Urothelium cell line (cell line): ENCODE data around the gene MTTP.
A peak's percentile ranks its signal among the peaks of the same experiment; 100 is the strongest.

Experiments used
- DNase-seq: peaks from one replicate; pipeline ENCODE4 v3.0.0; 2011; ENCODE audit warnings: low spot score, mixed read lengths
- FAIRE-seq: peaks from 2 replicates; lab custom pipeline; 2011; peaks lifted over from hg19 to GRCh38; lab: Jason Lieb, UNC

Gene MTTP

GRCh38 chr4:99637174-99637573 is 62.5 kb downstream of the MTTP start:
- FAIRE-seq (no peak), DNase-seq (no peak)

- FAIRE-seq (no peak), DNase-seq (no peak)
Measured at GRCh38 chr4:99640676-99641075, 66.1 kb downstream of the MTTP start.

- DNase-seq (no peak), FAIRE-seq (no peak)
Measured at GRCh38 chr4:99642725-99643489, 68.3 kb downstream of the MTTP start.

GRCh38 chr4:99644453-99644852 is 69.8 kb downstream of the MTTP start:
- DNase-seq (no peak), FAIRE-seq (no peak)

GRCh38 chr4:99645036-99645435 is 70.4 kb downstream of the MTTP start:
- FAIRE-seq, result no peak

GRCh38 chr4:99645638-99646037 is 71.0 kb downstream of the MTTP start:
- no peak for FAIRE-seq
- no peak for DNase-seq

More at GRCh38 chr4:99645036-99645435, 70.4 kb downstream of the MTTP start:
- no peak for DNase-seq

GRCh38 chr4:99647071-99647470 is 72.4 kb downstream of the MTTP start:
- FAIRE-seq (no peak), DNase-seq (no peak)

GRCh38 chr4:99648321-99648720 is 73.7 kb downstream of the MTTP start:
- DNase-seq (no peak), FAIRE-seq (no peak)

GRCh38 chr4:99649208-99649607 is 74.6 kb downstream of the MTTP start:
- FAIRE-seq (no peak), DNase-seq (no peak)

- FAIRE-seq (no peak), DNase-seq (no peak)
Measured at GRCh38 chr4:99649778-99650177, 75.2 kb downstream of the MTTP start.

- DNase-seq (no peak), FAIRE-seq (no peak)
Measured at GRCh38 chr4:99651016-99651769, 76.6 kb downstream of the MTTP start.

- no peak for FAIRE-seq
Measured at GRCh38 chr4:99651811-99652485, 77.3 kb downstream of the MTTP start.

GRCh38 chr4:99652596-99653436 is 78.2 kb downstream of the MTTP start:
- DNase-seq (no peak), FAIRE-seq (no peak)

More at GRCh38 chr4:99651811-99652485, 77.3 kb downstream of the MTTP start:
- DNase-seq, result no peak

GRCh38 chr4:99653916-99654315 is 79.3 kb downstream of the MTTP start:
- no peak for FAIRE-seq

GRCh38 chr4:99654361-99654761 is 79.7 kb downstream of the MTTP start:
- no peak for FAIRE-seq
- peak; percentile 47 for DNase-seq

More at GRCh38 chr4:99653916-99654315, 79.3 kb downstream of the MTTP start:
- no peak for DNase-seq

- FAIRE-seq, result no peak
Measured at GRCh38 chr4:99655308-99656081, 80.9 kb downstream of the MTTP start.

GRCh38 chr4:99657798-99658197 is 83.2 kb downstream of the MTTP start, which contains the start of gene C4orf54:
C4orf54 (minus strand) TSS chr4:99657828; CDS start chr4:99654648, 3,180 bp downstream.
- no peak for FAIRE-seq
- no peak for DNase-seq

More at GRCh38 chr4:99655308-99656081, 80.9 kb downstream of the MTTP start:
- DNase-seq, result no peak

- peak; percentile 35 for FAIRE-seq
- no peak for DNase-seq
Measured at GRCh38 chr4:99658666-99659065, 84.0 kb downstream of the MTTP start.

GRCh38 chr4:99661907-99662306 is 87.3 kb downstream of the MTTP start:
- DNase-seq, result no peak
- no peak for FAIRE-seq

GRCh38 chr4:99664716-99665115 is 90.1 kb downstream of the MTTP start:
- FAIRE-seq, result no peak
- no peak for DNase-seq
